Transverse colon (tissue), 4 donors: Measurements from ENCODE around the gene CLCNKB.

Experiments used
- CTCF ChIP-seq, 5 experiments: fragments of 200-600 bp in 3 of 5; fragments of 450-650 bp in 2 of 5; sonication (generic) in 3 of 5; IDR thresholded peaks; 1 replicate in 2 of 5; 2 replicates in 3 of 5; pipeline ENCODE4 v1.5.1; 2016 to 2017; ENCODE audit warnings: antibody characterized with exemption in 5 of 5, inconsistent platforms in 3 of 5, mild to moderate bottlenecking in 2 of 5, moderate library complexity in 1 of 5
- EP300 ChIP-seq: sonication (generic); formaldehyde crosslinking; IDR thresholded peaks from one replicate; pipeline ENCODE4 v1.6.1; 2017; ENCODE audit warnings: antibody characterized with exemption, low read depth
- POLR2A ChIP-seq: fragments of 450-650 bp; IDR thresholded peaks from one replicate; pipeline ENCODE4 v1.6.1; 2016; ENCODE audit warnings: antibody characterized with exemption, mild to moderate bottlenecking, moderate library complexity
- POLR2AphosphoS5 ChIP-seq, 3 donors: sonication (generic); formaldehyde crosslinking; IDR thresholded peaks; one replicate each; pipeline ENCODE4 v1.6.1; 2016; ENCODE audit warnings: antibody characterized with exemption in 3 of 3

DNA sequence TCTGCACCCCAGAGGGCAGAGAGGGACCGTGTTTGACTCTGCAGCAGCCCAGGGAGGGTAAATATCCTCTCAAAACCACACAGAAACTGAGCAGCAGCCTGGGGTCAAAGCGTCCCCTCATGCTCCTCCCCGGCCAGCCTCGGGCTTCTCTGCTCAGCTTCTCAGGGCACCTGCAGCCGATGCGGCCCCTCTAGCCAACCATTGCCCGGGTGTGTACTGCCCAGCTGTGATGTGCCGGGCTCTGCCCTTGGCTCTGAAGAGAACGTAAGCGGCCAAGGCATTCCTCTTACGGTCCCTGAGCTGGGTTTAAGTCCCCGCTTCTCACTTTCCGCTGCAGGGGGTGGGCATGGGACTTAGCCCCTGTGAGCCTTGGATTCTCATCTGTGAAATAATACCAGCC is 24.4 kb downstream of the CLCNKB start:
- TF ChIP-seq CTCF (IDR thresholded peaks at IDR 0.05) = no peak
- TF ChIP-seq POLR2AphosphoS5 (IDR thresholded peaks at IDR 0.05) = no peak
- TF ChIP-seq POLR2A = no peak
- TF ChIP-seq EP300 = no peak
